H1 (cell line): Measurements from ENCODE around the gene SGCB. TPM values are rescaled to one million over a fixed set of nuclear protein-coding genes. Genes with fewer than 3 reads are reported as not detected.

ENCODE experiments used
- CTCF ChIA-PET: fragments of 300-600 bp; sonication (Branson Sonifier 250); formaldehyde crosslinking; loops from one replicate; lab custom pipeline; 2021; ENCODE audit not compliant: partially characterized antibody; lab: Charles Lee
- POLR2A ChIA-PET: fragments of 300-600 bp; sonication (Branson Sonifier 250); formaldehyde crosslinking; loops from one replicate; lab custom pipeline; 2021; ENCODE audit warnings: inconsistent platforms; ENCODE audit not compliant: partially characterized antibody; lab: Charles Lee
- DNase-seq, 2 experiments: peaks; one replicate each; pipeline versions ENCODE4 v3.0.0 to v3.0.0-alpha.2; 2010 to 2022; ENCODE audit warnings: low spot score in 2 of 2, low read depth in 1 of 2, mixed read lengths in 1 of 2
- FAIRE-seq: peaks from 2 replicates; lab custom pipeline; 2011; peaks lifted over from hg19 to GRCh38; lab: Jason Lieb, UNC
- H2AFZ ChIP-seq: 2 replicates; pipeline ENCODE4 v1.8.1; 2012; ENCODE audit warnings: low read length, inconsistent platforms
- H2AK5ac ChIP-seq: 2 replicates; pipeline ENCODE4 v1.6.1; 2013; ENCODE audit warnings: low read depth, low read length
- H2BK120ac ChIP-seq: replicated peaks from 2 replicates; pipeline ENCODE3; 2013; ENCODE audit warnings: low read depth, low read length, inconsistent platforms
- H2BK12ac ChIP-seq: 2 replicates; pipeline ENCODE4 v1.6.1; 2013; ENCODE audit warnings: low read depth, low read length
- H2BK15ac ChIP-seq: 2 replicates; pipeline ENCODE4 v1.6.1; 2013; ENCODE audit warnings: low read length
- H2BK20ac ChIP-seq: 2 replicates; pipeline ENCODE4 v1.6.1; 2013; ENCODE audit warnings: low read length
- H2BK5ac ChIP-seq: 2 replicates; pipeline ENCODE4 v1.6.1; 2013; ENCODE audit warnings: low read depth, low read length
- H3K14ac ChIP-seq: 2 replicates; pipeline ENCODE4 v1.6.1; 2013; ENCODE audit warnings: inconsistent platforms; ENCODE audit not compliant: insufficient read length
- H3K18ac ChIP-seq: 2 replicates; pipeline ENCODE4 v1.6.1; 2013; ENCODE audit warnings: low read length; ENCODE audit errors: extremely low read depth
- H3K23ac ChIP-seq: 2 replicates; pipeline ENCODE4 v1.6.1; 2013; ENCODE audit warnings: inconsistent platforms; ENCODE audit not compliant: insufficient read length
- H3K23me2 ChIP-seq: 2 replicates; pipeline ENCODE4 v1.6.1; 2013; ENCODE audit warnings: low read depth, low read length
- H3K27ac ChIP-seq: 2 replicates; pipeline ENCODE4 v1.6.1; 2011; ENCODE audit warnings: low read depth, low read length, inconsistent platforms
- H3K27me3 ChIP-seq, 4 experiments: replicated peaks in 1 of 4; 1 replicate in 1 of 4; 2 replicates in 3 of 4; pipeline versions ENCODE4 v1.6.1 to v1.8.1; 2011 to 2013; ENCODE audit warnings: low read length in 3 of 4, mild to moderate bottlenecking in 3 of 4, inconsistent platforms in 2 of 4, mixed read lengths in 2 of 4, moderate library complexity in 1 of 4; ENCODE audit not compliant: control insufficient read depth in 3 of 4, insufficient read depth in 3 of 4; ENCODE audit errors: extremely low read depth in 1 of 4
- H3K36me3 ChIP-seq, 4 experiments: 2 replicates each; pipeline versions ENCODE4 v1.6.1 to v1.8.1; 2011 to 2013; ENCODE audit warnings: mild to moderate bottlenecking in 4 of 4, low read length in 3 of 4, moderate library complexity in 2 of 4, control low read depth in 1 of 4, inconsistent platforms in 1 of 4; ENCODE audit not compliant: insufficient read depth in 4 of 4, control insufficient read depth in 2 of 4
- H3K4ac ChIP-seq: replicated peaks from 2 replicates; pipeline ENCODE3; 2013; ENCODE audit warnings: low read length, low read depth, mixed read lengths, inconsistent platforms; ENCODE audit not compliant: insufficient read length
- H3K4me1 ChIP-seq, 4 experiments: replicated peaks in 1 of 4; 1 replicate in 1 of 4; 2 replicates in 3 of 4; pipeline versions ENCODE4 v1.6.1 to v1.8.1; 2011 to 2013; ENCODE audit warnings: low read length in 3 of 4, inconsistent platforms in 2 of 4, mixed read lengths in 1 of 4; ENCODE audit not compliant: insufficient read depth in 4 of 4, control insufficient read depth in 3 of 4
- H3K4me2 ChIP-seq, 2 experiments: 2 replicates each; pipeline versions ENCODE4 v1.6.1 to v1.8.1; 2011 to 2013; ENCODE audit warnings: low read depth in 2 of 2, low read length in 2 of 2, control low read depth in 1 of 2, inconsistent platforms in 1 of 2, mild to moderate bottlenecking in 1 of 2; ENCODE audit not compliant: insufficient read depth in 1 of 2
- H3K4me3 ChIP-seq, 4 experiments: fragments of 200-600, 300-600 bp in 1 of 4; sonication (generic), shearing (Covaris generic), sonication (Bioruptor Twin) in 1 of 4; 2 replicates each; pipeline versions ENCODE4 v1.5.1 to v1.8.1; 2011 to 2016; ENCODE audit warnings: low read length in 4 of 4, low read depth in 3 of 4, control low read depth in 2 of 4, inconsistent platforms in 2 of 4, mild to moderate bottlenecking in 2 of 4, mixed read lengths in 1 of 4, moderate library complexity in 1 of 4; ENCODE audit not compliant: insufficient read depth in 2 of 4; ENCODE audit errors: extremely low read depth in 1 of 4
- H3K56ac ChIP-seq: replicated peaks from 2 replicates; pipeline ENCODE3; 2013; ENCODE audit warnings: low read depth, mild to moderate bottlenecking, mixed read lengths, low read length, inconsistent platforms; ENCODE audit not compliant: insufficient read length
- H3K79me1 ChIP-seq: 2 replicates; pipeline ENCODE4 v1.6.1; 2013; ENCODE audit warnings: low read depth, low read length, control low read depth
- H3K79me2 ChIP-seq, 2 experiments: 2 replicates each; pipeline versions ENCODE4 v1.6.1 to v1.8.1; 2012 to 2013; ENCODE audit warnings: low read length in 2 of 2, mild to moderate bottlenecking in 2 of 2, inconsistent platforms in 1 of 2; ENCODE audit not compliant: insufficient read depth in 2 of 2, control insufficient read depth in 1 of 2
- H3K9ac ChIP-seq, 4 experiments: replicated peaks in 1 of 4; 1 replicate in 1 of 4; 2 replicates in 3 of 4; pipeline versions ENCODE4 v1.6.1 to v1.8.1; 2011 to 2013; ENCODE audit warnings: low read depth in 3 of 4, low read length in 3 of 4, control low read depth in 2 of 4, mild to moderate bottlenecking in 2 of 4, moderate library complexity in 2 of 4, inconsistent platforms in 1 of 4; ENCODE audit errors: extremely low read depth in 1 of 4
- H3K9me3 ChIP-seq, 2 experiments: 2 replicates each; pipeline versions ENCODE4 v1.6.1 to v1.8.1; 2012 to 2013; ENCODE audit warnings: mild to moderate bottlenecking in 2 of 2, moderate library complexity in 2 of 2, control low read depth in 1 of 2, inconsistent platforms in 1 of 2, low read depth in 1 of 2, low read length in 1 of 2, mixed read lengths in 1 of 2; ENCODE audit not compliant: insufficient read depth in 2 of 2
- H4K20me1 ChIP-seq, 2 experiments: replicated peaks in 1 of 2; 2 replicates each; pipeline versions ENCODE3 to v1.8.1; 2011 to 2013; ENCODE audit warnings: inconsistent platforms in 2 of 2, low read length in 2 of 2, mild to moderate bottlenecking in 1 of 2; ENCODE audit not compliant: insufficient read depth in 2 of 2, control insufficient read depth in 1 of 2
- H4K5ac ChIP-seq: 2 replicates; pipeline ENCODE4 v1.6.1; 2013; ENCODE audit warnings: low read length, low read depth, mixed read lengths, inconsistent platforms; ENCODE audit not compliant: insufficient read length
- H4K8ac ChIP-seq: 2 replicates; pipeline ENCODE4 v1.8.0; 2013; ENCODE audit warnings: mild to moderate bottlenecking, moderate library complexity, low read length, inconsistent platforms; ENCODE audit not compliant: insufficient read depth; ENCODE audit errors: extremely low read depth
- H4K91ac ChIP-seq: replicated peaks from 2 replicates; pipeline ENCODE3; 2013; ENCODE audit warnings: low read length, mixed read lengths, inconsistent platforms; ENCODE audit not compliant: insufficient read length
- FOSL1 ChIP-seq: IDR thresholded peaks from 2 replicates; pipeline ENCODE4 v1.6.1; 2011; ENCODE audit warnings: mild to moderate bottlenecking, low read depth, low read length, moderate library complexity; ENCODE audit not compliant: insufficient read depth
- RAD21 ChIP-seq, 2 experiments: IDR thresholded peaks in 1 of 2; conservative IDR thresholded peaks in 1 of 2; 2 replicates each; pipeline ENCODE4 v1.6.1; 2011; ENCODE audit warnings: low read depth in 2 of 2, low read length in 2 of 2, improper control_type of control experiment in 1 of 2, inconsistent platforms in 1 of 2, mild to moderate bottlenecking in 1 of 2, moderate library complexity in 1 of 2
- WGBS, 2 experiments: shearing (Covaris generic) in 1 of 2; methylation state at CpG; one replicate each; pipeline versions ENCODE4 v1.1.6 to v1.1.7; 2013 to 2015; ENCODE audit warnings: low lambda C conversion rate in 2 of 2, mixed read lengths in 2 of 2, inconsistent platforms in 1 of 2, low coverage in 1 of 2, missing lambda C conversion rate in 1 of 2; ENCODE audit not compliant: insufficient replicate concordance in 2 of 2, insufficient coverage in 1 of 2, insufficient read length in 1 of 2; ENCODE audit errors: extremely low coverage in 1 of 2, missing lambda C conversion rate in 1 of 2; 5-methylcytosine and 5-hydroxymethylcytosine counted together
- polyA plus RNA-seq, 7 experiments: library from polyadenylated mRNA; depleted of rRNA in 3 of 7; stranded (reverse) in 5 of 7; unstranded in 2 of 7; fragments of >200 nt in 5 of 7; fragments of 200-250 nt in 2 of 7; gene quantifications; 1 replicate in 5 of 7; 2 replicates in 1 of 7; 4 replicates in 1 of 7; pipeline versions ENCODE4 v1.2.1 to v1.2.3, GENCODE V29; 2011 to 2013; ENCODE audit warnings: missing spikeins in 2 of 7, mixed read lengths in 2 of 7
- total RNA-seq: library from RNA; stranded (reverse); fragmentation: NEBNext Ultra II Directional; extraction: Animal tissue kit (Norgen Biotek cat#: 25700); gene quantifications from 2 replicates; pipeline ENCODE4 v1.2.1, GENCODE V29; 2021

SGCB gene
- total and polyA plus RNA-seq, 2 of the 8 experiments (the other 6 are each of a cell fraction or from before 2014, with no cell fraction given): 6.8 to 32.2 TPM

GRCh38 chr4:52071791-52072546, 33.9 kb upstream of the SGCB start:
- CTCF ChIA-PET: interaction anchor here (0.7 to 1.2 kb wide), 2 partner anchors 30 to 240 kb away, joined by 3 read pairs; no protein-coding TSS in a partner anchor
- H3K23me2 ChIP-seq: peaks cover 5% of the 10 kb centered on the region; the same call in 1 of the 2 replicates
- no peak overlapping the region for H4K5ac ChIP-seq
- no peak overlapping the region for H3K14ac ChIP-seq
- no peak overlapping the region for H2BK20ac ChIP-seq
- no peaks in the 10 kb centered on the region for H3K79me2 ChIP-seq
- no peak overlapping the region for H4K91ac ChIP-seq
- H2BK5ac ChIP-seq: no peak overlapping the region
- no peak overlapping the region for H4K8ac ChIP-seq
- H3K4me3 ChIP-seq: no peak overlapping the region
- H3K18ac ChIP-seq: no peak overlapping the region
- H3K27ac ChIP-seq: no peak overlapping the region
- H3K56ac ChIP-seq: no peak overlapping the region
- H2BK15ac ChIP-seq: no peak overlapping the region
- no peak overlapping the region for H2BK120ac ChIP-seq
- H3K9me3 ChIP-seq: no peaks in the 10 kb centered on the region
- no peak overlapping the region for H2BK12ac ChIP-seq
- H3K4me2 ChIP-seq: no peak overlapping the region
- POLR2A ChIA-PET: no interaction called here
- H3K4me1 ChIP-seq: no peaks in the 10 kb centered on the region; a peak in 1 of 7 replicates
- TF ChIP-seq FOSL1: no peak
- TF ChIP-seq RAD21 (IDR thresholded peaks at IDR 0.05 in 1 of 2, conservative IDR thresholded peaks at IDR 0.05 in 1 of 2; ENCODE audit: low read depth in 2 of 2, low read length in 2 of 2): no peak
- FAIRE-seq (no peak), DNase-seq (no peak)
- H3K27me3 ChIP-seq: peaks cover 0 to 4% (median 1%) of the 10 kb centered on the region in 4 experiments; a peak in 3 of 7 replicates
- no peaks in the 10 kb centered on the region for H4K20me1 ChIP-seq
- H3K9ac ChIP-seq: no peak overlapping the region
- no peak overlapping the region for H2AK5ac ChIP-seq
- no peaks in the 10 kb centered on the region for H3K79me1 ChIP-seq
- WGBS, 2 experiments: 75% methylated on average over 9 of the region's 10 CpGs; no CpG with 5 or more reads in 1 of the 2 experiments
- H3K23ac ChIP-seq: no peak overlapping the region
- H3K36me3 ChIP-seq: no peaks in the 10 kb centered on the region
- 0 out of 2 replicates have a peak overlapping the region, but pooled peaks have one; percentile 9 for H2AFZ ChIP-seq
- H3K4ac ChIP-seq: no peak overlapping the region
